ENCODE data around the gene DCBLD2. TPM values are rescaled to one million over a fixed set of nuclear protein-coding genes. Genes with fewer than 3 reads are reported as not detected.

Gene DCBLD2
- total and polyA plus RNA-seq, 9 of the 15 experiments (the other 6 are each of a cell fraction or from before 2014, with no cell fraction given), result 2.7 to 14.6 (median 7.4) TPM

DNA sequence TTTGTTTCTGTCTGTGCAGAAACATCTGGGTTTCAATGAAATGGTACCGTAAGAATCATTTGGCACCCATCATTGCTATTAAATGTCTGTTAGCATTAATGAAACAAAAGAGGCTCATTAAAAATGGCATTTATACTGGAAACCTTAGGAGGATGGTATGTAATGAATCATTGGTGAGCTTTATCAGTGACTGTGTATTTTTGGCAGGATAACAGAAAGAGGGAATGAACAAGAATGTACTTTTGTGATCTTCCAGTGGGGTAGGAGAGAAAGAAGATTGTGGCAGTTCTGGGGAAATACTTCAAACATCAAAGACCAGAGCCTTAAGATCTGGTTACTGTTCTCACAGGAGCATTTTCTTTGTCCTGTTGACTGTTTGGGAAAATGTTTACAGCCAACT lies 4.7 kb upstream of the DCBLD2 start:
- Histone ChIP-seq H3K9me1 (ENCODE audit: control insufficient read depth, insufficient read depth, low read length) (no peaks in the 10 kb centered on the region), H3K9me3 (replicated peaks; ENCODE audit: control insufficient read depth, insufficient read depth, low read depth, low read length) (no peaks in the 10 kb centered on the region), H3K9ac (ENCODE audit: insufficient read depth in 1 of 2, low read depth in 2 of 2, low read length in 2 of 2) (no peak overlapping the region), H3K4me1 (replicated peaks in 1 of 2; ENCODE audit: control insufficient read depth in 2 of 2, insufficient read depth in 2 of 2, low read length in 2 of 2) (peaks cover 0 to 3% of the 10 kb centered on the region in 2 experiments; a peak in 2 of 5 replicates), H3K79me2 (ENCODE audit: control insufficient read depth, insufficient read depth, low read length) (0 out of 3 replicates have a peak, but pooled peaks cover under 1% of the 10 kb centered on the region), H3K4me3 (no peak overlapping the region), H4K20me1 (replicated peaks; ENCODE audit: control insufficient read depth, insufficient read depth, low read length) (no peaks in the 10 kb centered on the region), H3K36me3 (ENCODE audit: control insufficient read depth, insufficient read depth, low read length) (no peaks in the 10 kb centered on the region), H2AFZ (ENCODE audit: low read depth, low read length) (no peak overlapping the region), H3K27me3 (ENCODE audit: control insufficient read depth in 2 of 2, insufficient read depth in 2 of 2, low read length in 2 of 2) (no peaks in the 10 kb centered on the region), H3K4me2 (ENCODE audit: insufficient read depth, low read length) (no peak overlapping the region), H3K27ac (ENCODE audit: extremely low read depth, low read depth, low read length) (no peak overlapping the region)
- ATAC-seq, result no peak
- no TSS peak for BruUV-seq (replicated peaks)
- ChIA-PET CTCF (ENCODE audit: low intra/inter-chr PET ratio) (no interaction called here), POLR2A (no interaction called here)
- intact Hi-C loops (cut with micrococcal nuclease), result no loop called here
- TF ChIP-seq, protein P1, sequence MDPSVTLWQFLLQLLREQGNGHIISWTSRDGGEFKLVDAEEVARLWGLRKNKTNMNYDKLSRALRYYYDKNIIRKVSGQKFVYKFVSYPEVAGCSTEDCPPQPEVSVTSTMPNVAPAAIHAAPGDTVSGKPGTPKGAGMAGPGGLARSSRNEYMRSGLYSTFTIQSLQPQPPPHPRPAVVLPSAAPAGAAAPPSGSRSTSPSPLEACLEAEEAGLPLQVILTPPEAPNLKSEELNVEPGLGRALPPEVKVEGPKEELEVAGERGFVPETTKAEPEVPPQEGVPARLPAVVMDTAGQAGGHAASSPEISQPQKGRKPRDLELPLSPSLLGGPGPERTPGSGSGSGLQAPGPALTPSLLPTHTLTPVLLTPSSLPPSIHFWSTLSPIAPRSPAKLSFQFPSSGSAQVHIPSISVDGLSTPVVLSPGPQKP (CRISPR knock-in tag; IDR thresholded peaks at IDR 0.05), result no peak
- TF ChIP-seq, protein P2, sequence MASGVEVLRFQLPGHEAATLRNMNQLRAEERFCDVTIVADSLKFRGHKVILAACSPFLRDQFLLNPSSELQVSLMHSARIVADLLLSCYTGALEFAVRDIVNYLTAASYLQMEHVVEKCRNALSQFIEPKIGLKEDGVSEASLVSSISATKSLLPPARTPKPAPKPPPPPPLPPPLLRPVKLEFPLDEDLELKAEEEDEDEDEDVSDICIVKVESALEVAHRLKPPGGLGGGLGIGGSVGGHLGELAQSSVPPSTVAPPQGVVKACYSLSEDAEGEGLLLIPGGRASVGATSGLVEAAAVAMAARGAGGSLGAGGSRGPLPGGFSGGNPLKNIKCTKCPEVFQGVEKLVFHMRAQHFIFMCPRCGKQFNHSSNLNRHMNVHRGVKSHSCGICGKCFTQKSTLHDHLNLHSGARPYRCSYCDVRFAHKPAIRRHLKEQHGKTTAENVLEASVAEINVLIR (CRISPR knock-in tag; IDR thresholded peaks at IDR 0.05), result no peak
- TF ChIP-seq MYNN (IDR thresholded peaks at IDR 0.05), result no peak
- TF ChIP-seq MYNN (CRISPR knock-in tag; IDR thresholded peaks at IDR 0.05), result no peak
- no peak for TF ChIP-seq FOXA1 (IDR thresholded peaks at IDR 0.05; ENCODE audit: borderline replicate concordance)
- no peak for TF ChIP-seq BRF1 (IDR thresholded peaks at IDR 0.05; ENCODE audit: borderline replicate concordance, extremely low read depth, insufficient read length)
- TF ChIP-seq PTRF (tag; IDR thresholded peaks at IDR 0.05), result no peak
- no peak for TF ChIP-seq KDM5B (IDR thresholded peaks at IDR 0.05; ENCODE audit: insufficient replicate concordance, low read depth, low read length)
- TF ChIP-seq ZNF79 (CRISPR knock-in tag; IDR thresholded peaks at IDR 0.05; ENCODE audit: low read depth), result no peak
- TF ChIP-seq TAF9B (IDR thresholded peaks at IDR 0.05; ENCODE audit: partially characterized antibody), result no peak
- no peak for TF ChIP-seq CEBPG (CRISPR knock-in tag; IDR thresholded peaks at IDR 0.05)
- TF ChIP-seq CEBPG (tag; conservative IDR thresholded peaks at IDR 0.05 in 1 of 2, IDR thresholded peaks at IDR 0.05 in 1 of 2), result no peak
- no peak for TF ChIP-seq ZNF584 (CRISPR knock-in tag; IDR thresholded peaks at IDR 0.05; ENCODE audit: low read depth)
- no peak for TF ChIP-seq SMAD3 (CRISPR knock-in tag; conservative IDR thresholded peaks at IDR 0.05)
- TF ChIP-seq EGR1 (conservative IDR thresholded peaks at IDR 0.05), result no peak
- 63% methylated on average over 1 of the region's 1 CpG for WGBS (ENCODE audit: insufficient coverage, low coverage, missing lambda C conversion rate)
- FAIRE-seq, result no peak
- DNase-seq (ENCODE audit: extremely low read depth in 1 of 4, low spot score in 3 of 4), result no peak
- in situ Hi-C loops (cut with MboI), result no loop called here
